ENCODE results near the gene CNPY3. TPM values are rescaled to one million over a fixed set of nuclear protein-coding genes. Genes with fewer than 3 reads are reported as not detected.

Gene CNPY3
- 19.0 and 36.5 TPM in 2 replicates for total RNA-seq

GRCh38 chr6:42928986-42929820, at the start of gene CNPY3:
TSS of gene CNPY3 (plus strand) at chr6:42929480. CDS start at chr6:42929571, 91 bp downstream.

GRCh38 chr6:42915732-42916131, 13.5 kb upstream of the CNPY3 start, which contains the start of gene PTCRA:
TSS of gene PTCRA (plus strand) at chr6:42916053. CDS start at chr6:42916070, 17 bp downstream.

GRCh38 chr6:42960243-42961019, 31.2 kb downstream of the CNPY3 start, which contains the start of gene GNMT:
TSS of gene GNMT (plus strand) at chr6:42960754. CDS start at chr6:42960768, 14 bp downstream.

GRCh38 chr6:42978839-42979522, 49.7 kb downstream of the CNPY3 start, which contains the start of gene PEX6:
TSS of gene PEX6 (minus strand) at chr6:42979181. CDS start at chr6:42979150, 31 bp downstream.

GRCh38 chr6:42984001-42984923, 55.0 kb downstream of the CNPY3 start, which contains the start of gene PPP2R5D:
TSS of gene PPP2R5D (plus strand) at chr6:42984570. CDS start at chr6:42984678, 108 bp downstream.

Other genes with a start within 250 kb of the CNPY3 start
- gene PRPH2, start 206.9 kb upstream of the CNPY3 start, total RNA-seq, result 1.7 and 1.8 TPM in 2 replicates
- 36.1 and 45.9 TPM in 2 replicates for gene TBCC, start 183.4 kb upstream of the CNPY3 start, total RNA-seq
- gene BICRAL, start 147.4 kb upstream of the CNPY3 start, total RNA-seq, result 3.9 and 4.6 TPM in 2 replicates
- 116 and 145 TPM in 2 replicates for gene RPL7L1, start 49.9 kb upstream of the CNPY3 start, total RNA-seq
- not detected in 2 replicates for gene PTCRA, start 13.4 kb upstream of the CNPY3 start, total RNA-seq
- gene GNMT, start 31.3 kb downstream of the CNPY3 start, total RNA-seq, result 0.25 TPM in 1 of 2 replicates, not detected in the other
- gene PEX6, start 49.7 kb downstream of the CNPY3 start, total RNA-seq, result 24.9 and 68.6 TPM in 2 replicates
- 23.7 and 40.4 TPM in 2 replicates for gene PPP2R5D, start 55.1 kb downstream of the CNPY3 start, total RNA-seq
- gene MEA1, start 84.5 kb downstream of the CNPY3 start, total RNA-seq, result 67.7 and 89.1 TPM in 2 replicates
- gene KLHDC3, start 84.8 kb downstream of the CNPY3 start, total RNA-seq, result 59.6 and 66.2 TPM in 2 replicates
- 81.2 and 132 TPM in 2 replicates for gene RRP36, start 92.1 kb downstream of the CNPY3 start, total RNA-seq
- gene CUL7, start 124.4 kb downstream of the CNPY3 start, total RNA-seq, result 58.9 and 83.6 TPM in 2 replicates
- 18.0 and 25.0 TPM in 2 replicates for gene MRPL2, start 130.0 kb downstream of the CNPY3 start, total RNA-seq
- 11.8 and 19.5 TPM in 2 replicates for gene KLC4, start 130.2 kb downstream of the CNPY3 start, total RNA-seq
- gene PTK7, start 146.8 kb downstream of the CNPY3 start, total RNA-seq, result 58.0 and 166 TPM in 2 replicates
- gene SRF, start 241.8 kb downstream of the CNPY3 start, total RNA-seq, result 20.7 and 21.4 TPM in 2 replicates

Measured in uterine smooth muscle cell (primary cell).